CD4-positive, alpha-beta memory T cell (primary cell): ENCODE results near the gene LRRC75B. TPM values are rescaled to one million over a fixed set of nuclear protein-coding genes. Genes with fewer than 3 reads are reported as not detected.
A peak's percentile ranks its signal among the peaks of the same experiment; 100 is the strongest.

Source experiments
- CTCF ChIA-PET: fragments of 350-600 bp; sonication (Branson Sonifier 250); formaldehyde crosslinking; loops from one replicate; lab custom pipeline; 2021; ENCODE audit warnings: inconsistent platforms; ENCODE audit not compliant: partially characterized antibody; lab: Charles Lee
- POLR2A ChIA-PET: fragments of 350-600 bp; sonication (Branson Sonifier 250); formaldehyde crosslinking; loops from one replicate; lab custom pipeline; 2021; ENCODE audit not compliant: partially characterized antibody; lab: Charles Lee
- DNase-seq, 5 donors: peaks; one replicate each; pipeline versions ENCODE4 v3.0.0 to v3.0.0-alpha.2; 2020 to 2022; ENCODE audit warnings: mixed read lengths in 1 of 5
- H3K27ac ChIP-seq: one replicate; pipeline ENCODE4 v1.7.0; 2013; ENCODE audit warnings: low read depth, low read length
- H3K27me3 ChIP-seq: 2 replicates; pipeline ENCODE4 v1.7.0; 2013; ENCODE audit warnings: mild to moderate bottlenecking, low read length, moderate library complexity; ENCODE audit not compliant: insufficient read depth
- H3K36me3 ChIP-seq: 2 replicates; pipeline ENCODE4 v1.7.0; 2013; ENCODE audit warnings: mild to moderate bottlenecking, low read length, moderate library complexity; ENCODE audit not compliant: insufficient read depth
- H3K4me1 ChIP-seq: 2 replicates; pipeline ENCODE4 v1.7.0; 2013; ENCODE audit warnings: mild to moderate bottlenecking, low read length, moderate library complexity; ENCODE audit not compliant: insufficient read depth
- H3K4me3 ChIP-seq, 2 donors: one replicate each; pipeline ENCODE4 v1.7.0; 2013; ENCODE audit warnings: low read length in 2 of 2, mild to moderate bottlenecking in 1 of 2
- H3K9me3 ChIP-seq, 2 donors: one replicate each; pipeline ENCODE4 v1.7.0; 2013; ENCODE audit warnings: low read length in 2 of 2, control low read depth in 1 of 2; ENCODE audit not compliant: control insufficient read depth in 1 of 2
- H3K27ac Mint-ChIP-seq, 7 donors: one replicate each; pipeline ENCODE4 v1.8.0; 2020 to 2021; ENCODE audit warnings: mixed read lengths in 7 of 7, mild to moderate bottlenecking in 6 of 7, inconsistent platforms in 3 of 7, moderate library complexity in 3 of 7
- H3K27me3 Mint-ChIP-seq, 2 donors: one replicate each; pipeline ENCODE4 v1.8.0; 2020 to 2021; ENCODE audit warnings: mixed read lengths in 2 of 2
- H3K36me3 Mint-ChIP-seq, 2 donors: one replicate each; pipeline ENCODE4 v1.8.0; 2020 to 2021; ENCODE audit warnings: mixed read lengths in 2 of 2, inconsistent platforms in 1 of 2, mild to moderate bottlenecking in 1 of 2
- H3K4me1 Mint-ChIP-seq, 4 donors: one replicate each; pipeline ENCODE4 v1.8.0; 2020 to 2021; ENCODE audit warnings: mixed read lengths in 4 of 4, mild to moderate bottlenecking in 1 of 4
- H3K4me3 Mint-ChIP-seq, 8 donors: one replicate each; pipeline ENCODE4 v1.8.0; 2020 to 2021; ENCODE audit warnings: mixed read lengths in 8 of 8, mild to moderate bottlenecking in 7 of 8, moderate library complexity in 6 of 8, inconsistent platforms in 3 of 8
- H3K9me3 Mint-ChIP-seq, 8 donors: one replicate each; pipeline ENCODE4 v1.8.0; 2020 to 2021; ENCODE audit warnings: mixed read lengths in 8 of 8, mild to moderate bottlenecking in 5 of 8, inconsistent platforms in 3 of 8, moderate library complexity in 1 of 8
- intact Hi-C: fragments of 100-400 bp; cut with micrococcal nuclease; formaldehyde crosslinking; loops from one replicate; pipeline ENCODE4 v1.15.1; 2023
- polyA plus RNA-seq, 2 donors: library from polyadenylated mRNA; unstranded; fragments of 300-500 nt; fragmentation: Illumina TruSeq; gene quantifications; one replicate each; pipeline ENCODE4 v1.2.3, GENCODE V29; 2021
- total RNA-seq, 2 experiments: library from RNA; stranded (reverse); gene quantifications; one replicate each; pipeline ENCODE4 v1.2.3, GENCODE V29; 2021

LRRC75B gene
- total and polyA plus RNA-seq, 4 experiments from 2014 or later: 0.19 to 0.40 TPM; not detected in 2

- Histone ChIP-seq H3K9me3 (no peaks in the 10 kb centered on the region), H3K27ac (no peak overlapping the region), H3K4me3 (no peak overlapping the region), H3K4me1 (no peaks in the 10 kb centered on the region), H3K27me3 (no peaks in the 10 kb centered on the region), H3K36me3 (no peaks in the 10 kb centered on the region)
- no peak overlapping the region for H3K4me3 Mint-ChIP-seq
- no peak for DNase-seq
- ChIA-PET POLR2A (no interaction called here), CTCF (no interaction called here)
- H3K36me3 Mint-ChIP-seq: no peaks in the 10 kb centered on the region
- intact Hi-C loops: no loop called here
- H3K27me3 Mint-ChIP-seq: no peaks in the 10 kb centered on the region
- peaks cover 0 to 2% (median 0%) of the 10 kb centered on the region in 8 donors for H3K9me3 Mint-ChIP-seq
- H3K27ac Mint-ChIP-seq: no peak overlapping the region
- H3K4me1 Mint-ChIP-seq: no peaks in the 10 kb centered on the region
Measured at GRCh38 chr22:24584166-24584790, 8.6 kb downstream of the LRRC75B start.

GRCh38 chr22:24583221-24584165 is 9.4 kb downstream of the LRRC75B start:
- Mint-ChIP-seq H3K4me3 (peak overlapping the region in 1 of 8 donors; percentile 54), H3K27me3 (no peaks in the 10 kb centered on the region), H3K4me1 (no peaks in the 10 kb centered on the region), H3K27ac (peak overlapping the region in 1 of 7 donors; percentile 35), H3K9me3 (peaks cover 0 to 2% (median 0%) of the 10 kb centered on the region in 8 donors), H3K36me3 (no peaks in the 10 kb centered on the region)
- POLR2A ChIA-PET: no interaction called here
- no peak overlapping the region for H3K27ac ChIP-seq
- no peaks in the 10 kb centered on the region for H3K4me1 ChIP-seq
- H3K36me3 ChIP-seq: no peaks in the 10 kb centered on the region
- no peak overlapping the region for H3K4me3 ChIP-seq
- no peak for DNase-seq
- CTCF ChIA-PET: no interaction called here
- intact Hi-C loops: no loop called here
- no peaks in the 10 kb centered on the region for H3K9me3 ChIP-seq
- H3K27me3 ChIP-seq: no peaks in the 10 kb centered on the region

- H3K9me3 Mint-ChIP-seq: peaks cover 0 to 2% (median 0%) of the 10 kb centered on the region in 8 donors
- intact Hi-C loops: no loop called here
- Histone ChIP-seq H3K27me3 (no peaks in the 10 kb centered on the region), H3K27ac (no peak overlapping the region), H3K9me3 (no peaks in the 10 kb centered on the region), H3K4me3 (no peak overlapping the region), H3K4me1 (no peaks in the 10 kb centered on the region), H3K36me3 (no peaks in the 10 kb centered on the region)
- POLR2A ChIA-PET: no interaction called here
- peaks cover 0 to 5% of the 10 kb centered on the region in 2 donors for H3K36me3 Mint-ChIP-seq
- H3K27ac Mint-ChIP-seq: peak overlapping the region in 1 of 7 donors; percentile 19
- no peaks in the 10 kb centered on the region for H3K4me1 Mint-ChIP-seq
- H3K27me3 Mint-ChIP-seq: no peaks in the 10 kb centered on the region
- H3K4me3 Mint-ChIP-seq: no peak overlapping the region
- no peak for DNase-seq
- CTCF ChIA-PET: no interaction called here
Measured at GRCh38 chr22:24582056-24582814, 10.6 kb downstream of the LRRC75B start.

DNA sequence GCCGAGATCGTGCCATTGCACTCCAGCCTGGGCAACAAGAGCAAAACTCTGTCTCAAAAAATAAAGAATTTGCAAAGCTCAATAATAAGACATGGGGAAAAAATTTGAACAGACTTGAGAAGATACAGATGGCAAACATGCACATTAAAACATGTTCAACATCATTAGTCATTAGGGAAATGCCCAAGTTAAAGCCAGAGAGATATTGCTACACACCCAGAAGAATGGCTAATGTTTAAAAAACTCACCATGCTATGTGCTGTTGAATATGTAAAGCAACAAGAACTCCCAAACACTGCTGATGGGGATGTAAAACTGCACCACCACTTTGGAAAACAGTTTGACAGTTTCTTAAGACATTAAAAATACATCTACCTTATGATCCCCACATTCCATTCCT is 12.6 kb downstream of the LRRC75B start:
- Histone ChIP-seq H3K4me1 (no peaks in the 10 kb centered on the region), H3K27me3 (no peaks in the 10 kb centered on the region), H3K4me3 (no peak overlapping the region), H3K36me3 (no peaks in the 10 kb centered on the region), H3K27ac (no peak overlapping the region), H3K9me3 (no peaks in the 10 kb centered on the region)
- Mint-ChIP-seq H3K9me3 (peaks cover 0 to 2% (median 0%) of the 10 kb centered on the region in 8 donors), H3K4me1 (no peaks in the 10 kb centered on the region), H3K27ac (peak overlapping the region in 2 of 7 donors; percentile 29 to 39), H3K36me3 (peaks cover 5 to 11% of the 10 kb centered on the region in 2 donors), H3K4me3 (no peak overlapping the region), H3K27me3 (no peaks in the 10 kb centered on the region)
- intact Hi-C loops: no loop called here
- no peak for DNase-seq
- ChIA-PET CTCF (no interaction called here), POLR2A (no interaction called here)

DNA sequence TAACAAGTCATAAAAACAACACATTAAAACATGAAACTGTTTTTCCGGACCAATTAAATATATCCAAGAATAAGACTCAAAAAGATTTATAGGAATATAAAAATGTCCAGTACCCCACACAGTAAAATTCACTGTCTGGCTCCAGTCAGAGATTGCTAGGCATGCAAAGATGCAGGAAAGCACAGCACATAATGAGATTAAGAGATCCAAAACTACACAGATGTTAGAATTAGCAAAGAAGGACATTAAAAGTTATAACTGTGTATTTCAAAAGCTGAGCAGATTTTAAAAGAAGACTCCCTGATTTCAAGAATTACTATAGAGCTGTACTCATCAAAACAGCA is 13.6 kb downstream of the LRRC75B start:
- H3K36me3 Mint-ChIP-seq: peaks cover 15 to 21% of the 10 kb centered on the region in 2 donors
- H3K9me3 ChIP-seq: no peaks in the 10 kb centered on the region
- no peaks in the 10 kb centered on the region for H3K27me3 ChIP-seq
- no peaks in the 10 kb centered on the region for H3K27me3 Mint-ChIP-seq
- POLR2A ChIA-PET: no interaction called here
- intact Hi-C loops: no loop called here
- CTCF ChIA-PET: no interaction called here
- H3K4me3 ChIP-seq: no peak overlapping the region
- H3K9me3 Mint-ChIP-seq: peaks cover 0 to 2% (median 0%) of the 10 kb centered on the region in 8 donors
- no peak overlapping the region for H3K27ac Mint-ChIP-seq
- H3K4me1 Mint-ChIP-seq: no peaks in the 10 kb centered on the region
- H3K36me3 ChIP-seq: peaks cover 9% of the 10 kb centered on the region
- no peaks in the 10 kb centered on the region for H3K4me1 ChIP-seq
- H3K27ac ChIP-seq: no peak overlapping the region
- H3K4me3 Mint-ChIP-seq: no peak overlapping the region
- DNase-seq: no peak

- peaks cover 18 to 27% of the 10 kb centered on the region in 2 donors for H3K36me3 Mint-ChIP-seq
Measured at GRCh38 chr22:24578355-24579257, 14.3 kb downstream of the LRRC75B start.

More at GRCh38 chr22:24578355-24579257, 14.3 kb downstream of the LRRC75B start:
- H3K27me3 ChIP-seq: no peaks in the 10 kb centered on the region
- Mint-ChIP-seq H3K4me3 (no peak overlapping the region), H3K4me1 (no peaks in the 10 kb centered on the region), H3K9me3 (peaks cover 0 to 2% (median 0%) of the 10 kb centered on the region in 8 donors), H3K27ac (peak overlapping the region in 3 of 7 donors; percentile 1 to 18 (median 12)), H3K27me3 (no peaks in the 10 kb centered on the region)
- POLR2A ChIA-PET: interaction anchor here (1.2 kb wide), 1 partner anchor 24 kb away, joined by 3 read pairs; the partner anchor contains the start of gene GUCD1
- CTCF ChIA-PET: no interaction called here
- H3K4me3 ChIP-seq: no peak overlapping the region
- H3K9me3 ChIP-seq: no peaks in the 10 kb centered on the region
- no peak overlapping the region for H3K27ac ChIP-seq
- peaks cover 11% of the 10 kb centered on the region for H3K36me3 ChIP-seq
- no peaks in the 10 kb centered on the region for H3K4me1 ChIP-seq
- intact Hi-C loops: no loop called here
- DNase-seq: no peak
